ENCODE results near the gene TRIM63.

Gene TRIM63

GRCh38 chr1:26006710-26007109, 60.7 kb downstream of the TRIM63 start:
- Histone ChIP-seq H3K4me3 (ENCODE audit: low read depth, low read length) (no peak overlapping the region), H3K9me3 (no peaks in the 10 kb centered on the region), H3K27me3 (no peaks in the 10 kb centered on the region), H3K36me3 (no peaks in the 10 kb centered on the region), H3K4me1 (no peaks in the 10 kb centered on the region)
- DNase-seq, result no peak
- no peak for TF ChIP-seq CTCF (IDR thresholded peaks at IDR 0.05; ENCODE audit: low read depth, low read length)

DNA sequence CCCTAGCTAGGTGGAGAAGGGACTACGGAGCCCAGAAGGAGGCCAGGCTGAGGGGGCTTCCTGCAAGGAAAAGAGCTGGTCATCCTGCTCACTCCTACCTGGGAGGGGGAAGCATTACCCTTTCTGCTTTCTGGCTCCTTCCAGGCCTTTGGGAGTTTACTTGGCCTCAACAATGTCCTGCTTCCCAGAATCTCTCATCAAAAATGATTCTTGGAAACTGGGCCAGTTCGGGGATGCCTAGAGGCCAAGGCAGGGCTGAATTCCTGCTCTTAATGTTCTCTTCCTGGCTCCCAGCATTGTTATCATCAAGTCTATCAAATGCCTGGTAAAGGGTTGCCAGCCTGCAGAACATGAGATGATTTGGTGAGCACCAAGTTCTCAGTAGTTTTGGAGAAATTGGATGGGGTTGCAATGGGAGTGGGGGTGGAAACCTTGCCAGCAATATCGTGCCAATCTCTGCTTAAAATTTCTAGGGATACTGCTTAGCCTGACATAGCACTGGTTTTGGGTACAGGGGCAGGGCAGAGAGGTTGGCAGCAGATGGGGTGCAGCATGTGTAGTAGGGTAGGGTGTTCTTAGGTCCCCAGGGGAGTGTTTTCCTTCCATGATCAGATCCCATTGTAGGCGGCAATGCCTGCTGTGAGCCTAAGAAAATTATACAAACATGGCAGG, 61.9 kb downstream of the TRIM63 start:
- Histone ChIP-seq H3K36me3 (no peaks in the 10 kb centered on the region), H3K4me3 (ENCODE audit: low read depth, low read length) (no peak overlapping the region), H3K4me1 (no peaks in the 10 kb centered on the region), H3K27me3 (no peaks in the 10 kb centered on the region), H3K9me3 (no peaks in the 10 kb centered on the region)
- DNase-seq, result no peak
- TF ChIP-seq CTCF (IDR thresholded peaks at IDR 0.05; ENCODE audit: low read depth, low read length), result no peak

- Histone ChIP-seq H3K4me3 (ENCODE audit: low read depth, low read length) (no peak overlapping the region), H3K36me3 (no peaks in the 10 kb centered on the region), H3K27me3 (no peaks in the 10 kb centered on the region), H3K4me1 (peaks cover under 1% of the 10 kb centered on the region), H3K9me3 (no peaks in the 10 kb centered on the region)
- no peak for TF ChIP-seq CTCF (IDR thresholded peaks at IDR 0.05; ENCODE audit: low read depth, low read length)
- DNase-seq, result no peak
Measured at GRCh38 chr1:26003756-26004155, 63.7 kb downstream of the TRIM63 start.

GRCh38 chr1:26003262-26003661, 64.2 kb downstream of the TRIM63 start:
- Histone ChIP-seq H3K4me3 (ENCODE audit: low read depth, low read length) (no peak overlapping the region), H3K27me3 (no peaks in the 10 kb centered on the region), H3K9me3 (no peaks in the 10 kb centered on the region), H3K36me3 (no peaks in the 10 kb centered on the region), H3K4me1 (peaks cover 4% of the 10 kb centered on the region)
- DNase-seq, result no peak
- TF ChIP-seq CTCF (IDR thresholded peaks at IDR 0.05; ENCODE audit: low read depth, low read length), result no peak
